A549 (cell line): ENCODE results near the gene BICRA. TPM values are rescaled to one million over a fixed set of nuclear protein-coding genes. Genes with fewer than 3 reads are reported as not detected.

Experiments
- ATAC-seq, 2 experiments: fragments of 200-7000 bp in 1 of 2; fragments of >200 bp in 1 of 2; cut with Nextera tagmentation in 1 of 2; cut with Tn5 transposase in 1 of 2; 3 replicates each; pipeline versions ENCODE4 v1.8.0 to v1.9.1; 2018 to 2020; ENCODE audit warnings: mild to moderate bottlenecking in 1 of 2, moderate library complexity in 1 of 2
- CTCF ChIA-PET: fragments of 300-600 bp; sonication (Branson Sonifier 250); formaldehyde crosslinking; extraction: SDS; loops from one replicate; lab custom pipeline; 2021; ENCODE audit warnings: antibody characterized with exemption, inconsistent platforms; lab: Yijun Ruan, JAX
- POLR2A ChIA-PET: fragments of 350-600 bp; formaldehyde crosslinking; extraction: SDS; loops from one replicate; lab custom pipeline; 2021; ENCODE audit warnings: antibody characterized with exemption, inconsistent platforms; lab: Yijun Ruan, JAX
- DNase-seq, 2 experiments: peaks; one replicate each; pipeline versions ENCODE4 v3.0.0 to v3.0.0-alpha.2; 2011 to 2016; ENCODE audit warnings: low read depth in 1 of 2, low spot score in 1 of 2
- FAIRE-seq: peaks from 2 replicates; lab custom pipeline; 2011; peaks lifted over from hg19 to GRCh38; lab: Jason Lieb, UNC
- H3K27ac ChIP-seq, 2 experiments: fragments of >200 bp; sonication (Bioruptor Twin); formaldehyde crosslinking; 3 replicates each; pipeline ENCODE4 v1.5.1; 2016 to 2017
- H3K4me1 ChIP-seq: fragments of >200 bp; sonication (Bioruptor Twin); formaldehyde crosslinking; 3 replicates; pipeline ENCODE4 v1.6.1; 2016
- H3K4me2 ChIP-seq: fragments of >200 bp; sonication (Bioruptor Twin); formaldehyde crosslinking; 3 replicates; pipeline ENCODE4 v1.6.1; 2016
- H3K4me3 ChIP-seq: fragments of >200 bp; sonication (Bioruptor Twin); formaldehyde crosslinking; 3 replicates; pipeline ENCODE4 v1.5.1; 2016
- H3K9me3 ChIP-seq: fragments of >200 bp; sonication (Bioruptor Twin); formaldehyde crosslinking; 3 replicates; pipeline ENCODE4 v1.6.1; 2016
- ATOH8 ChIP-seq: fragments of 250-450 bp; sonication (Bioruptor Pico); IDR thresholded peaks from 2 replicates; pipeline ENCODE4 v1.5.0; 2020; ENCODE audit warnings: low read depth, mild to moderate bottlenecking, moderate library complexity
- BHLHE40 ChIP-seq: IDR thresholded peaks from 2 replicates; pipeline ENCODE4 v1.6.1; 2012; ENCODE audit warnings: low read depth, low read length, inconsistent platforms
- CBX2 ChIP-seq: fragments of 200-600 bp; sonication (generic); IDR thresholded peaks from 2 replicates; pipeline ENCODE4 v1.6.1; 2016; ENCODE audit warnings: low read depth, mild to moderate bottlenecking, borderline replicate concordance
- CEBPB ChIP-seq, 2 experiments: fragments of >200 bp in 1 of 2; sonication (Bioruptor Twin) in 1 of 2; formaldehyde crosslinking in 1 of 2; IDR thresholded peaks; 2 replicates each; pipeline ENCODE4 v1.6.1; 2012 to 2016
- CHD2 ChIP-seq: fragments of 150-350 bp; IDR thresholded peaks from 2 replicates; pipeline ENCODE4 v1.6.1; 2014; ENCODE audit warnings: low read length; ENCODE audit not compliant: partially characterized antibody
- CTCF ChIP-seq: fragments of >200 bp; sonication (Bioruptor Twin); formaldehyde crosslinking; IDR thresholded peaks from 3 replicates; pipeline ENCODE4 v1.5.1; 2016
- E2F6 ChIP-seq: IDR thresholded peaks from 2 replicates; pipeline ENCODE4 v1.6.1; 2012; ENCODE audit warnings: low read depth, borderline replicate concordance
- EHMT2 ChIP-seq: fragments of 200-600 bp; sonication (generic); IDR thresholded peaks from 2 replicates; pipeline ENCODE4 v1.6.1; 2016; ENCODE audit warnings: antibody characterized with exemption, low read depth, mild to moderate bottlenecking, moderate library complexity
- EP300 ChIP-seq, 2 experiments: fragments of >200 bp; sonication (Bioruptor Twin); formaldehyde crosslinking; IDR thresholded peaks; 2 replicates in 1 of 2; 3 replicates in 1 of 2; pipeline ENCODE4 v1.6.1; 2016 to 2017
- FOSB ChIP-seq: fragments of 250-450 bp; sonication (Bioruptor Pico); IDR thresholded peaks from 2 replicates; pipeline ENCODE4 v1.5.0; 2020; ENCODE audit warnings: mild to moderate bottlenecking, moderate library complexity
- FOSL2 ChIP-seq, 2 experiments: fragments of 450-650 bp in 1 of 2; fragments of >200 bp in 1 of 2; sonication (Bioruptor Twin) in 1 of 2; formaldehyde crosslinking; IDR thresholded peaks; 2 replicates each; pipeline versions ENCODE4 v1.5.0 to v1.6.1; 2016 to 2020; ENCODE audit warnings: mild to moderate bottlenecking in 1 of 2, moderate library complexity in 1 of 2
- HDAC2 ChIP-seq: fragments of 200-600 bp; sonication (generic); IDR thresholded peaks from 2 replicates; pipeline ENCODE4 v1.6.1; 2016
- HES2 ChIP-seq: fragments of >200 bp; sonication (Bioruptor Twin); formaldehyde crosslinking; IDR thresholded peaks from 2 replicates; pipeline ENCODE4 v1.6.1; 2016
- HEYL ChIP-seq: fragments of 250-450 bp; sonication (Bioruptor Pico); IDR thresholded peaks from 2 replicates; pipeline ENCODE4 v1.8.0; 2021; ENCODE audit warnings: mild to moderate bottlenecking, moderate library complexity
- HOXB13 ChIP-seq: fragments of 250-450 bp; sonication (Bioruptor Pico); IDR thresholded peaks from 2 replicates; pipeline ENCODE4 v1.5.0; 2020; ENCODE audit warnings: low read depth, mild to moderate bottlenecking, moderate library complexity
- HOXB5 ChIP-seq: fragments of 250-450 bp; sonication (Bioruptor Pico); IDR thresholded peaks from 2 replicates; pipeline ENCODE4 v1.5.0; 2020; ENCODE audit warnings: mild to moderate bottlenecking, moderate library complexity
- KDM1A ChIP-seq: fragments of 200-600 bp; sonication (generic); IDR thresholded peaks from 2 replicates; pipeline ENCODE4 v1.6.1; 2016; ENCODE audit warnings: low read depth, mild to moderate bottlenecking
- MAX ChIP-seq: IDR thresholded peaks from 2 replicates; pipeline ENCODE4 v1.6.1; 2012
- MAZ ChIP-seq: fragments of 150-350 bp; IDR thresholded peaks from 2 replicates; pipeline ENCODE4 v1.6.1; 2014; ENCODE audit warnings: antibody characterized with exemption, low read depth, low read length, borderline replicate concordance
- NFE2L2 ChIP-seq: fragments of 150-350 bp; conservative IDR thresholded peaks from 2 replicates; pipeline ENCODE4 v1.6.1; 2014; ENCODE audit warnings: low read length
- NR3C1 ChIP-seq: fragments of >200 bp; sonication (Bioruptor Twin); formaldehyde crosslinking; IDR thresholded peaks from 3 replicates; pipeline ENCODE4 v1.6.1; 2017
- PBX3 ChIP-seq: IDR thresholded peaks from 2 replicates; pipeline ENCODE4 v1.6.1; 2012
- POLR2A ChIP-seq: IDR thresholded peaks from 2 replicates; pipeline ENCODE4 v1.6.1; 2012; ENCODE audit warnings: mild to moderate bottlenecking, low read length
- RARB ChIP-seq: fragments of 250-450 bp; sonication (Bioruptor Pico); IDR thresholded peaks from 2 replicates; pipeline ENCODE4 v1.8.0; 2021; ENCODE audit warnings: mild to moderate bottlenecking, moderate library complexity
- RCOR1 ChIP-seq: fragments of 150-350 bp; IDR thresholded peaks from 2 replicates; pipeline ENCODE4 v1.6.1; 2014; ENCODE audit warnings: antibody characterized with exemption, low read length, low read depth
- SREBF2 ChIP-seq: fragments of 450-650 bp; IDR thresholded peaks from 2 replicates; pipeline ENCODE4 v1.6.1; 2014; ENCODE audit warnings: mild to moderate bottlenecking, moderate library complexity
- USF2 ChIP-seq: fragments of 450-650 bp; IDR thresholded peaks from 2 replicates; pipeline ENCODE4 v1.6.1; 2014; ENCODE audit warnings: antibody characterized with exemption
- ZFP36 ChIP-seq: fragments of 450-650 bp; IDR thresholded peaks from 2 replicates; pipeline ENCODE4 v1.6.1; 2014; ENCODE audit warnings: borderline replicate concordance; ENCODE audit not compliant: partially characterized antibody
- WGBS: methylation state at CpG from one replicate; pipeline ENCODE4 v1.1.6; 2017; ENCODE audit errors: missing lambda C conversion rate; 5-methylcytosine and 5-hydroxymethylcytosine counted together
- polyA plus RNA-seq, 4 experiments: library from polyadenylated mRNA; depleted of rRNA in 3 of 4; stranded (reverse); fragments of >200 nt; fragmentation: RNase III in 1 of 4; extraction: RNeasy Plus Mini Kit Qiagen cat#74134 plus additional on column Dnase treatment in 1 of 4; gene quantifications; 2 replicates in 3 of 4; 3 replicates in 1 of 4; pipeline ENCODE4 v1.2.3, GENCODE V29; 2011 to 2017

BICRA gene
- polyA plus RNA-seq, 2 of the 4 experiments (the other 2 are of a cell fraction), result 0.83 to 12.4 TPM

GRCh38 chr19:47701717-47702552 is 93.0 kb downstream of the BICRA start:
- ChIA-PET CTCF (interaction anchor here (0.9 to 23.3 kb wide), 8 partner anchors 10 to 264 kb away, joined by 3 to 1389 read pairs (median 50); partner anchors contain the start of genes EHD2, NAPA and NOP53), POLR2A (no interaction called here)
- WGBS, result 92% methylated on average over 70 of the region's 91 CpGs
- DNase-seq (no peak), ATAC-seq (no peak), FAIRE-seq (no peak)
- peaks cover 9% of the 10 kb centered on the region for H3K4me1 ChIP-seq
- no peak overlapping the region for H3K4me2 ChIP-seq
- H3K27ac ChIP-seq, result no peak overlapping the region
- H3K9me3 ChIP-seq, result no peaks in the 10 kb centered on the region
- no peak overlapping the region for H3K4me3 ChIP-seq
- no peak for TF ChIP-seq MAX
- no peak for TF ChIP-seq EP300 (IDR thresholded peaks at IDR 0.05)
- no peak for TF ChIP-seq FOSL2 (IDR thresholded peaks at IDR 0.05)
- TF ChIP-seq FOSL2 (CRISPR knock-in tag; IDR thresholded peaks at IDR 0.05), result no peak
- no peak for TF ChIP-seq MAZ
- no peak for TF ChIP-seq CHD2
- TF ChIP-seq BHLHE40, result no peak
- no peak for TF ChIP-seq EHMT2
- no peak for TF ChIP-seq CTCF
- TF ChIP-seq HOXB13, result no peak
- TF ChIP-seq NR3C1, result no peak
- no peak for TF ChIP-seq RCOR1
- no peak for TF ChIP-seq CBX2

- no peaks in the 10 kb centered on the region for H3K9me3 ChIP-seq
- DNase-seq, result no peak
- peaks cover 8% of the 10 kb centered on the region for H3K4me1 ChIP-seq
- no peak overlapping the region for H3K4me3 ChIP-seq
- no peak overlapping the region for H3K27ac ChIP-seq
- H3K4me2 ChIP-seq, result no peak overlapping the region
- no peak for FAIRE-seq
- TF ChIP-seq CEBPB (IDR thresholded peaks at IDR 0.05) (no peak), USF2 (no peak), E2F6 (no peak), KDM1A (no peak), HES2 (no peak), CTCF (no peak), PBX3 (no peak), HDAC2 (no peak), FOSB (CRISPR knock-in tag) (no peak), NFE2L2 (no peak), HOXB5 (CRISPR knock-in tag) (no peak), POLR2A (no peak), EP300 (IDR thresholded peaks at IDR 0.05) (no peak), ZFP36 (no peak), RARB (no peak), ATOH8 (CRISPR knock-in tag) (no peak), BHLHE40 (no peak), SREBF2 (no peak), HEYL (no peak)
- POLR2A ChIA-PET, result no interaction called here
- no peak for ATAC-seq
- 87% methylated on average over 18 of the region's 18 CpGs for WGBS
- CTCF ChIA-PET, result interaction anchor here (0.7 to 23.3 kb wide), 9 partner anchors 10 to 265 kb away, joined by 3 to 1389 read pairs (median 12); partner anchors contain the start of genes EHD2, KPTN and NOP53
Observed at GRCh38 chr19:47702671-47703070, 93.7 kb downstream of the BICRA start.
